ENCODE data around the gene DGKH. TPM values are rescaled to one million over a fixed set of nuclear protein-coding genes. Genes with fewer than 3 reads are reported as not detected.
A peak's percentile ranks its signal among the peaks of the same experiment; 100 is the strongest.
"Not testable (repeated sequence)": the region's sequence is repeated elsewhere in the genome, so short reads cannot be mapped to it uniquely, and the experiment has no call there.

Gene DGKH
- total RNA-seq, 2 experiments from 2014 or later, result 18.9 to 19.1 TPM

DNA sequence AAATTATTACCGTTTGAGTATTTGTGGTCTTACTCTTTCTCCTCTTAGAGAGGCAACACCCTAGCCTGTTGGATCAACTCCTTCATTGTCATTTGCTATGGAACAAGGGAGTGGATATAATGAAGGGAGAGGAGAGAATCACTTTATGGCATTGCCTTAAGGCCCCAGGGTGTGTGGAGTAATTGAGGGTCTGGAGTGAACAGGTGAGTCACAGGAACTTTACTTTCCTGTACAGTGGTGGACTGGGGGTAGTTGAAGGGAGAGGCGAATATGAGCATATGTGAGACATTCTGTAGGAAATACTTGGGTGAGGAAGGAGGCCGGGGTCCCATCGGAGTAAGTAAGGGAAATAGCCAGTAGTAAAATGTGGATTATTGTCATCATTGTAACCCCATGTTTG lies 17.0 kb downstream of the DGKH start:
- POLR2A ChIA-PET, result interaction anchor here (1.2 kb wide), 1 partner anchor 10 kb away, joined by 3 read pairs; no protein-coding TSS in a partner anchor
- ATAC-seq (ENCODE audit: low read depth) (no peak), DNase-seq (no peak)
- Mint-ChIP-seq H3K27me3 (no peaks in the 10 kb centered on the region), H3K36me3 (peaks cover 32% of the 10 kb centered on the region), H3K9me3 (no peaks in the 10 kb centered on the region), H3K4me3 (no peak overlapping the region), H3K27ac (no peak overlapping the region), H3K4me1 (peaks cover 12% of the 10 kb centered on the region)

DNA sequence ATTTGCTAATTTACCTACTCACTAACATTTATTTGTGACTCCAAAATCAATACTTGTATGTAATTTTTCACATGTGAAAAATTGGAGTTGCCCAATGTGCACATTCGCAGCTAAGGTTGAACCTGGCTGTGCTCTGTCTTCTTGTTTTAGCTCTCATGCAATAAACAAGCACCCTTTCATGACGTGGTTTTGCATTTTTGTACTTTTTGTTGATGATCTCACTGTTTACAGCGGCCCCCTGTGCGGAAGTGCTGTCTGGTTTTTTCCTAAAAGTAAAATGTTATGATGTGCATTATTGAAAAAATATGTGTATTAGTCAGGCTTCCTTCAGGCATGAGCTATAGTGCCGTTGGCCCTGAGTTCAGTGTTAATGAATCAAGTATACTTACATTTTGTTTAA lies 18.1 kb downstream of the DGKH start:
- H3K27me3 Mint-ChIP-seq, result no peaks in the 10 kb centered on the region

DNA sequence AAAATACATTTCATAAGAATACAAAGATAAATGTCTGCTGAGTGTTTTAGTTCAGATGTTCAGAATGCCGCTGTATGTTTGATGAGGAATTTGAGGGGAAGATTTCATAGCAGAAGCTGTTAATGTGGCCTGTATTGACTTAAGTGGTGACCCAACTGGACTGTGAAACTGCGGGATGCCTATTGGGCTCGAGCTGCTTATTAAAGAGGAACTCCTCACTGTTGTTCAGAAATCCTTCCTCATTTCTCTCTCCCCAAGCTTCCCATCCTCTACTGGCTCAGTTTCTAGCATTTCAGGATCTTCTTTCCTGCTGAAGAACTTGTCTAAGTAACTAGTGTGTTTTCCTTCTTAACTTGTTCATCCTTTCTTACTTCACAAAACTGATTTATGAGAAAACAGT lies 20.4 kb downstream of the DGKH start:
- Mint-ChIP-seq H3K9me3 (no peaks in the 10 kb centered on the region), H3K4me3 (no peak overlapping the region), H3K27me3 (no peaks in the 10 kb centered on the region), H3K36me3 (peaks cover 35% of the 10 kb centered on the region), H3K27ac (no peak overlapping the region), H3K4me1 (peaks cover 21% of the 10 kb centered on the region)
- POLR2A ChIA-PET, result no interaction called here
- DNase-seq (no peak), ATAC-seq (ENCODE audit: low read depth) (no peak)

More for the DNA sequence above, 18.1 kb downstream of the DGKH start:
- Mint-ChIP-seq H3K4me1 (peaks cover 18% of the 10 kb centered on the region), H3K36me3 (peaks cover 33% of the 10 kb centered on the region), H3K4me3 (no peak overlapping the region), H3K27ac (no peak overlapping the region), H3K9me3 (no peaks in the 10 kb centered on the region)
- POLR2A ChIA-PET, result interaction anchor here (0.6 kb wide), 1 partner anchor 389 kb away, joined by 3 read pairs; no protein-coding TSS in a partner anchor
- no peak for ATAC-seq (ENCODE audit: low read depth)
- no peak for DNase-seq

DNA sequence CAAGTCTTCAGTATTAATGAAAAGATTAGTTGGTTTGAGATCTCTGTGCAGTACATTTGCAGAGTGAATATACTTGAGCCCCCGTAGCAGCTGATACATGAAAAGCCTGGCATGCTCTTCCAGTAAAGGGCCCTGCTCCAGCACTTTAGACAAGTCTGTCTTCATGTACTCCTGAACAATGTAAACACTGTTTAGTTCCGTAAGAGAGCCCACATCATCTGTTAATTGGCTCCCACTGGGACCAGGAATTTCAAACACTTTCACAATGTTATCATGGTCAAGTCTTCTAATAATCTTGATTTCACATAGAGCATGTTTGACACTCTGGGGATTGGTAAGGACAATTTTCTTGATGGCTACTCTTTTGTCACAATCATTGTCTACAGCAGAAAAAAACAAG lies 22.2 kb downstream of the DGKH start:
- Mint-ChIP-seq H3K36me3 (peaks cover 33% of the 10 kb centered on the region), H3K4me1 (peaks cover 14% of the 10 kb centered on the region)
- ATAC-seq (ENCODE audit: low read depth); H3K4me3 Mint-ChIP-seq; H3K9me3 Mint-ChIP-seq; H3K27me3 Mint-ChIP-seq; DNase-seq; H3K27ac Mint-ChIP-seq: not testable (repeated sequence)
- POLR2A ChIA-PET, result interaction anchor here (1.5 kb wide), 1 partner anchor 23 kb away, joined by 3 read pairs; the partner anchor contains the start of gene DGKH

DNA sequence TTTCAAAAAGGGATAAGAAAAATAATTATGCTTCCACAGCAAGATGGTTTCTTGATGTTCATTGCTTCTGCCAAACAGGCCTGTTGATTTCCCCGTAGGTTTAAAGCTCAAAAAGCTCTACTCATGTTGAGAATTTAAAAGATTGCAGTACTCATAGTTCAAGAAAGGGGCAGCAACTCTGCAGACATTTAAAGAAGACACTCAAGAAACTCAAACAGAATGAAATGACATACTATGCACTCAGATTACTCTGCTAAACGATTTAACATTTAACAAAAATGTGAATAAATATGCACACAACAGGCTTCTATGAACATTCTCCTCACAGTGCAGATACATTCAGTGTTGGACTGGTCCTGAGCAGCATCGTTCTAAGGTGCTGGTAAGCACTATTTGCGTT lies 22.7 kb downstream of the DGKH start:
- not testable (repeated sequence) for DNase-seq; H3K27ac Mint-ChIP-seq; ATAC-seq (ENCODE audit: low read depth); H3K4me3 Mint-ChIP-seq; H3K9me3 Mint-ChIP-seq; H3K27me3 Mint-ChIP-seq
- peaks cover 16% of the 10 kb centered on the region for H3K4me1 Mint-ChIP-seq
- POLR2A ChIA-PET, result interaction anchor here (1.5 kb wide), 1 partner anchor 23 kb away, joined by 3 read pairs; the partner anchor contains the start of gene DGKH
- peaks cover 35% of the 10 kb centered on the region for H3K36me3 Mint-ChIP-seq

DNA sequence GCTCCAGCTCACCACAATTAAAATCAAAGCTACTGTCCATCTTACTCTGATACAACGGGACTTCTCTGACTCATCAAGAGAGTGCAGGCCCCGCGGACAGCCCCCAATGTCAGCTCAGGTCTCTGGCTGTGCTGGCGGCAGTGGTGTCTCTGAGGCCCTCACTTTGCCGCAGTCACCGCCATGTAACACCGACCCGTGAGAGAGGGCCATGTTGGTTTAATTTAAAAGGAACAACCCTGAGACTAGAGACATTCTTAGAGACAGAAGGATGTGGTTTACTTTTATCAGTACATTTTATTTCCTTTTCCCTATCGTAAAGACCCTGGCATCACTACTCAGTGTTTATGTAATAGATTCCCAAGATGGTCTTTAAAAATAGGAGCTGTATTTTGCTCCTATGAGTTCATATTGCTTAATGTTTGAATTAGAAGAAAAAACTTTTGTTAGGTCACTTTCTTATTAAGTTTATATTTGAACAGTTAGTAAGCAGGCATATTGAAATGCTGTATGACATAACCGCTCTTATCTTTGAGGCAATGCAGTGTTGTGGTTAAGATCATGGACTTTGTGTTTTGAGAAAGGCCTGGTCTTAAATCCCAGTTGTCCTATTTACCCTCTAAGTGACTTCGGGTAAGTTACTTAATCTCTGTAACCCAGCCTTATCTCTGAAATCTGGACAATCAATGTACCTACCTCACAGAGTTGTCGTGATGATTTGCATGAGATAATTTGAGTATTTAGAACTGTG lies 23.4 kb downstream of the DGKH start:
- Mint-ChIP-seq H3K36me3 (peaks cover 31% of the 10 kb centered on the region), H3K4me1 (peaks cover 16% of the 10 kb centered on the region), H3K4me3 (peak overlapping the region; percentile 2), H3K9me3 (no peaks in the 10 kb centered on the region), H3K27me3 (no peaks in the 10 kb centered on the region), H3K27ac (no peak overlapping the region)
- POLR2A ChIA-PET, result interaction anchor here (1.5 kb wide), 1 partner anchor 24 kb away, joined by 3 read pairs; the partner anchor contains the start of gene DGKH
- ATAC-seq (ENCODE audit: low read depth) (peak; percentile 47), DNase-seq (no peak)

DNA sequence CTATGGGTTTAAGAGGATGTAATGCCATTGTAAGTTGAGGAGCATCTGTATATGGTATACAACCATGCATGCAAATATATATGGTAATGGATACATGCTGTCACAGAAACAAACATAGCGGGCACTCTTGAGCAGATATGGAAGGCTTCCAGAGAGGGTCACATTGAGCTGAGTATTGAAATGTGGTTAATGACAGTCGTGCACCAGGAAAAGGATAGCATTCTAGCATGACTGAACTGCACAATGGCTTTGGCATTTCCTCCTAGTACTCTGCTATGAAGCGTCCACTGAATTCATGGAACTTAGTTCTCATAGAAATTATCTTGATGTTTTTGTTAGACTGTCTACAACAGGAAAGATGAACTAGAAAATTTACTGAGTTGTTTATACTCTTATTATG lies 25.2 kb downstream of the DGKH start:
- no peaks in the 10 kb centered on the region for H3K9me3 Mint-ChIP-seq
- H3K36me3 Mint-ChIP-seq, result peaks cover 29% of the 10 kb centered on the region
- H3K4me1 Mint-ChIP-seq, result peaks cover 16% of the 10 kb centered on the region
- no peaks in the 10 kb centered on the region for H3K27me3 Mint-ChIP-seq
- H3K27ac Mint-ChIP-seq, result no peak overlapping the region
- POLR2A ChIA-PET, result no interaction called here
- DNase-seq (no peak), ATAC-seq (ENCODE audit: low read depth) (no peak)
- no peak overlapping the region for H3K4me3 Mint-ChIP-seq

DNA sequence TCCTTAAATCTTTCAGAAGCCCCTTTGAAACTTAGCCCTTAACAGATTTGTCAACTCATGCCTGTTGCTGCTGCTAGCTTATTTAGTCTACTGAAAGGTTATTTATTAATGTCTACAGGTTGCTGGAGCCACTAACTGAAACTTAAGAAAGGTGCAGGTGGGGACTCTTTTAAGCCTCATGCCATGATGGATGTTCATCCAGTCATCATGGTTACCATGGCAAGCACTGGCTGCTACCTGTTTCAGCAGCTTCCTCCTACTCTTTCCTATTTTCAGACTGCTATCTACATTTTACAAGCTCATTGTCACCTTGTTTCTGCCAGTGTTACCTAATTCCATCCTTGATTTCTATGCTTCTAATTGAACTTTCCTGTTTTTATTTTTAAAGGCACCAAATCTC lies 27.1 kb downstream of the DGKH start:
- H3K27ac Mint-ChIP-seq, result no peak overlapping the region
- H3K4me1 Mint-ChIP-seq, result peaks cover 11% of the 10 kb centered on the region
- no peaks in the 10 kb centered on the region for H3K27me3 Mint-ChIP-seq
- H3K36me3 Mint-ChIP-seq, result peaks cover 12% of the 10 kb centered on the region
- DNase-seq, result no peak
- no peak overlapping the region for H3K4me3 Mint-ChIP-seq
- POLR2A ChIA-PET, result no interaction called here
- H3K9me3 Mint-ChIP-seq, result no peaks in the 10 kb centered on the region
- no peak for ATAC-seq (ENCODE audit: low read depth)

DNA sequence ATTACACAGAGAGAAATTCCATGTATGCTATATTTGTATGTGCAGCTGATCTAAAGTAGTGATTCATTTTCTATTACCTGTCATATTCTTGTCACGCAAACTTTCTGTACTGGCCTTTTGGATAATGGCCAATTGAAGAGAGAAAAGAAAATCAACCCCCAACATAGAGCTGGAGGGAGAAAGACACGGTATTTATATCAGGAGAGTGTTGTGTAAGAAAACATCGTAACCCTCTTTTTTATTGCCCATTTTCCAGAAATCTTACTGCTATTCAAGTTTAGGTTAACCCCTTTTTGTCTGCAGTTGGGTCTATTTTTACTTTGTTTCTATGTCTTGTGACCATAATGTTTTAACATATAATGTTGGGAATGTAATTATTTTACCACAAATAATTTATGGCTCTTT lies 27.9 kb downstream of the DGKH start:
- H3K4me1 Mint-ChIP-seq, result peaks cover 7% of the 10 kb centered on the region
- POLR2A ChIA-PET, result no interaction called here
- H3K9me3 Mint-ChIP-seq, result no peaks in the 10 kb centered on the region
- H3K27ac Mint-ChIP-seq, result no peak overlapping the region
- no peak overlapping the region for H3K4me3 Mint-ChIP-seq
- ATAC-seq (ENCODE audit: low read depth) (no peak), DNase-seq (no peak)
- no peaks in the 10 kb centered on the region for H3K27me3 Mint-ChIP-seq
- H3K36me3 Mint-ChIP-seq, result peaks cover 11% of the 10 kb centered on the region

DNA sequence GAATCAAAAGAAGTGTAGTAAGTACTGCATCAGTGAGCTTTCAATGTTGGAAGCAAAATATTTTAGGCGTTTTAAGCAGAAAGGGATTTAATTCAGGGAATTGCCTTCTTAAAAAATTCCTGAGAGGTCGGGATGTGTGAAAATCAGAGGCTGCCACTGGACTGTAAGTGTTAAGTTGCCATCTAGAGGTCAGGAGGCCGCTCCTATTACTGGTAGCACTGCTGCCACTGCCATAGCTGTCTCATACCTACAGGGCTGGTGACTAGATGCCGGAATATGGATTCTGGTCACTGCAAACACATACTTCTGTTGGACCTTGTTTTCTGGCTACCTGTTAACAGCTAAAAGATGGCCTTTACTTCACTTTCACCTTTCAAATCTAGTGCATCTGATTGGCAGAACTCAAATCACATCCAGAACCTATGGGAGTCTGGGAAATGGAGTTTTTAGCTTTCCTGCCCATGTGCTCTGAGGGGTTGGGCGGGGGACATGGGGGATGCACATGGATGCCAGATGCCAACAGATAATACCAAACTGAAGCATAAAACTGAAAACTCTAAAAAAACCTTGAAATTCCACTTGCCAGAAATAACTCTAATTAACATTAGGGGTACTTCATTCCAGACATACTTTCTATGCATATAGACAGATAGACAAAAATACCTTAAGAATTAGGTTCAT lies 29.8 kb downstream of the DGKH start:
- H3K4me1 Mint-ChIP-seq, result peaks cover 2% of the 10 kb centered on the region
- peaks cover 20% of the 10 kb centered on the region for H3K36me3 Mint-ChIP-seq
- no peaks in the 10 kb centered on the region for H3K9me3 Mint-ChIP-seq
- no peak overlapping the region for H3K27ac Mint-ChIP-seq
- no peaks in the 10 kb centered on the region for H3K27me3 Mint-ChIP-seq
- POLR2A ChIA-PET, result no interaction called here
- ATAC-seq (ENCODE audit: low read depth) (no peak), DNase-seq (no peak)
- no peak overlapping the region for H3K4me3 Mint-ChIP-seq

DNA sequence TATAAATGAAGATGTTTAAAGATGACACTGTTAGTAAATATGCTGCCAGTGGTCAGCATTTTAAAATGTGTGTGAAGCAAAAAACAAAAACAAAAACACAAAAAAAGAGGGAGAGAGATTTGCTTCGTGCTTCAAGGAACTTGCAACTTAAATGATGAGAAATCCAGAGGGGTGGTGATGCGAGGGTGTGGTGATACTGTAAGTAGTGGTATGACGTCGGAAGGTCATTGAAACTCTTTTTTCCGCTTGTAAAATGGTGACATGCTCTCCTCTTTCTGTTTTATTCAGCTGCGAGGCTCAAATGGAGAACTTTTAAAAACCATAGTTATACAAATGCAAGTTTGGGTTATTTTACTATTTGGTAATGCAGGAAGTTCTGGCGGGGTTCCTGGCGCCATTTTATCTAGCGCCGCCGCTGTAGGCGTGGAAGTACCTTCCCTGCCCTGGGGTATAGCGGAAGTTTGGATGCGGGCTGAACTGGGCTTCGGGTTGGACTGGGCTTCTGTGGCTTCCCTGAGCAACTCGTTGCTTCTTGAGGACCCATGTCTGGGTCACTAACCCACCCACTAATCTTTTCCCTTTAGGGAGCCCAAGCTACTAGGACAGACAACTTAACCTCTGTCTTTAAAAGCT lies 34.8 kb downstream of the DGKH start:
- H3K36me3 Mint-ChIP-seq, result peaks cover 28% of the 10 kb centered on the region
- no peaks in the 10 kb centered on the region for H3K4me1 Mint-ChIP-seq
- POLR2A ChIA-PET, result no interaction called here
- no peak overlapping the region for H3K27ac Mint-ChIP-seq
- DNase-seq (no peak), ATAC-seq (ENCODE audit: low read depth) (no peak)
- H3K27me3 Mint-ChIP-seq, result no peaks in the 10 kb centered on the region
- no peak overlapping the region for H3K4me3 Mint-ChIP-seq
- H3K9me3 Mint-ChIP-seq, result peaks cover 5% of the 10 kb centered on the region

DNA sequence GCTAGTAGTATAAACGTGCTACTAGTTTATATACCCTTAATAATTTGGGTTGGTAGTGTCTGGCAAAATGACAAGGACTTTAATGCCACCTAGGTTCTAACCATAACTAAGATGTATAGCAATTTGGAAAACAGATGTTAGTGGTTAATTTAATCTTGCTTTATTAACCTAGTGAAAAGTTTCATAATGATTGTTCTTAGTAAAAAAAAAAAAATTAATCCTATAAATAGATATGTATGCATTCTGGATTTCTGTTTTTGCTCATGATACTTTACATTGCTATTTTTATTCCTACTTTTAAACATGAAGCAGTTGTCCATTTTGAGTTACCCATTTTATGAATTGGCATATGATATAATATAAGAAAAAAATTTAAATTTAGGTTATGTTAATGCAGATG lies 36.3 kb downstream of the DGKH start:
- peaks cover 33% of the 10 kb centered on the region for H3K36me3 Mint-ChIP-seq
- no peaks in the 10 kb centered on the region for H3K27me3 Mint-ChIP-seq
- peaks cover 5% of the 10 kb centered on the region for H3K9me3 Mint-ChIP-seq
- DNase-seq (no peak), ATAC-seq (ENCODE audit: low read depth) (no peak)
- POLR2A ChIA-PET, result no interaction called here
- no peak overlapping the region for H3K4me3 Mint-ChIP-seq
- no peak overlapping the region for H3K27ac Mint-ChIP-seq
- no peaks in the 10 kb centered on the region for H3K4me1 Mint-ChIP-seq

DNA sequence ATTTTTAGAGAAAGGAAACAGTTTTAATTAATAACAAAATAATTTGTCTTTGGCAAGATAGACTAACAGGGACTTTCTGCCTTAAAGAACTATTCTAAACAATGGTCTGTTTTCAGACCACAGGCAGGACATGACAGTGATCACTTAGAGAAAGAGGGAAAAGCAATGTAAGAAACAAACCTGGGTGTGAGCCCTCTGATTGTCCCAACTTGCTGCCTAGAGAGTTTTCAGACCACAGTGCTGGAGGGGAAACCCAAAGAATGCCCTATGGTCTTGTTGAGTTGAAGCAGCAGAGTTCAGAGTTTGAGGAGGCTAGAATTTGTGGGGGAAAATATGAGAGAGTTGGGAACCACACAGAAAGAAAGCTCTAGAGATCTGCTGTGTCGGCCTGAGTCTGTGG lies 38.1 kb downstream of the DGKH start:
- Mint-ChIP-seq H3K27ac (no peak overlapping the region), H3K4me1 (no peaks in the 10 kb centered on the region), H3K9me3 (peaks cover 8% of the 10 kb centered on the region), H3K36me3 (peaks cover 39% of the 10 kb centered on the region), H3K4me3 (no peak overlapping the region), H3K27me3 (no peaks in the 10 kb centered on the region)
- POLR2A ChIA-PET, result no interaction called here
- no peak for ATAC-seq (ENCODE audit: low read depth)
- DNase-seq, result no peak

Data from activated naive CD8-positive, alpha-beta T cell treated with anti-CD3 and anti-CD28 coated beads, Interleukin-2, amount 10 ng/mL, durations not matched to agents 7 days and 5 days (primary cell).